NCI-H128 (cell line): ENCODE results near the gene TOMM22.
"Not testable (repeated sequence)": the region's sequence is repeated elsewhere in the genome, so short reads cannot be mapped to it uniquely, and the experiment has no call there.

Experiments
- DNase-seq: peaks from one replicate; lab custom pipeline; 2025; ENCODE audit not compliant: unreplicated experiment; lab: John Stamatoyannopoulos, UW

The TOMM22 gene

DNA sequence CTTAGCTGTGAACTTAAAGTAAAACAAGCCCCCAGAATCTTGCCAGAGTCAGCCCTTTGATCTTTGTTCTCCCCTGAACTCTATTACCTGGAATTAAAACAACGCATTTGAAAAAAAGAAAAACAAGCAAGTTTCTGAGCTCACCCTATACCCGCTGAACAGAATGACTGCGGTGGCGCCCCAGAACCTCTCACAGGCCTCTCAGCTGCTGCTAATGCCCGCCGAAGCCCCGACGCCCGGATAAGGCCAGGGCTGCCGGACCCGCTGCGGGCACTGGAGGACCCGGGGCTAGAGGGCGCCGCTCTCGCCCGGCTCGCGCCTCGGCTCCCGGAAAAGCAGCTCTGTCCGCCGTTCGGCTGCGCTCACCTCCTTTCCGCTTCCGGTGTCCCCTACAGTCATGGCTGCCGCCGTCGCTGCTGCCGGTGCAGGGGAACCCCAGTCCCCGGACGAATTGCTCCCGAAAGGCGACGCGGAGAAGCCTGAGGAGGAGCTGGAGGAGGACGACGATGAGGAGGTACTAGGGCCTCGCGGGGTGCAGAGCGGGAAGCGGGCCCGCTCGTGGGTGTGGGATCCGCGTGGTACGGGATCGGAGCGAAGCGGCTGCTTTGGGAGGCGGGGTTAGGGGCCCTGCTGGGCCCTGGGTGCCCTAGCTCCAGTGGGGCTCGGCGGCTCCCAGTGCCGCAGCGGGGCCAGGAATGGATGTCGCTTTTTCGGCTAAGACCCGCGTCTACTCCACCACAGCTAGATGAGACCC is at the start of gene TOMM22:
Gene TOMM22, plus strand, starts transcription at position 376 of the 754 bp plus-strand sequence. Its CDS starts 22 bp downstream, at position 398.
- peak; percentile 64 for DNase-seq

DNA sequence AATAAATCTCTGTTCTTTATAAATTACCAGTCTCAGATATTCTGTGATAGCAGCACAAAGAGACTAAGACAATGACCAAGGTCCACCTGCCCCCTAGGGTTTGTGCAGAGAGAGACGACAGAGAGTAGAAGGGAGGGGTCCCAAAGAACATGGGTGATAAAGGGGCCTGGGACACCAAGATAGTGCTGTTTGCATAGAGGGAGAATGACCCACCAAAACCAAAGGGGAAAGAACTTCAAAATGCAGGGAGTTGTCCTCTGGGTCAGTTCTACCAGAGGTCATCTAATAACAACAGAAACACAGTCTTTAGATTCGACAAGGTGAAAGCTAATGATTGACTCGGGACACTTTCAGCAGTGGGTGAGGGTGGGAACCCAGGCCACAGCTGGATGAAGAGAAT is 49.2 kb upstream of the TOMM22 start:
- DNase-seq: no peak

DNA sequence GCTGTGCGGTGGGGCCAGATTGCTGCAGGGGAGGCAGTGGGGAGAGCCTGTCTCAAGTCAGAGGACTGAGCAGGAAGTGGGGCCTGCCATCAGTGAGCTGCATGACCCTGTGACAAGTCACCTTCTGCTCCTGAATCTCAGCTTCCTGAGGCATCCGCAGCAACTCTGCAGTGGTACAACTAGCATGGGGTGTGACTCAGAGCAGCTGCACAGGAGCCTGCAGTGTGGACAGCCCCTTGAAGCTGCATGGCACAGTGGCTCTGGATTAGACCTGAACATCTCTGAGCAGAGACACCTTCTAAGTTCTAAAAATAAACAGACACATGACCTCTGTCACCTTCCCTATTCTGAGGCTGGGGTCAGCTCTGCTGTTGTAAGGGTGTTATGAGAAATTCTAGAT is 43.5 kb upstream of the TOMM22 start:
- no peak for DNase-seq

DNA sequence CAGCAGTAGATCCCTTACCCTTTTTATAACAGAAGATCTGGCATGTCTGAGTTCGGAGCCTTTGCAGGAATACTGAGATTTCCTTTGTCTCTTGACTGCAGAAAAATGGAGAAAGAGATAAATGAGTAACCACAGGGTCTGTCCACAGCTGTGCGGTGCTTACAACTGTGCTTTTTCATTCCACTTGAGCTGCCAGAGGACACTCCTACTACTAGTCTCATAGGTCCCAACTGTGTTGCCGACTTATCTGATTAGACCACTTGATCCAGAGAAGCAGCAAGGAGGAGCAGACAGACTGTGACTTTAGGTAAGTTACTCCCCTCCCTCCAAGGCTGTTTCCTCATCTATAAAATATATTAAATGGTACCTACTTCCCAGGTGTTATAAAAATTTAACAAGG is 43.0 kb upstream of the TOMM22 start:
- DNase-seq: no peak

DNA sequence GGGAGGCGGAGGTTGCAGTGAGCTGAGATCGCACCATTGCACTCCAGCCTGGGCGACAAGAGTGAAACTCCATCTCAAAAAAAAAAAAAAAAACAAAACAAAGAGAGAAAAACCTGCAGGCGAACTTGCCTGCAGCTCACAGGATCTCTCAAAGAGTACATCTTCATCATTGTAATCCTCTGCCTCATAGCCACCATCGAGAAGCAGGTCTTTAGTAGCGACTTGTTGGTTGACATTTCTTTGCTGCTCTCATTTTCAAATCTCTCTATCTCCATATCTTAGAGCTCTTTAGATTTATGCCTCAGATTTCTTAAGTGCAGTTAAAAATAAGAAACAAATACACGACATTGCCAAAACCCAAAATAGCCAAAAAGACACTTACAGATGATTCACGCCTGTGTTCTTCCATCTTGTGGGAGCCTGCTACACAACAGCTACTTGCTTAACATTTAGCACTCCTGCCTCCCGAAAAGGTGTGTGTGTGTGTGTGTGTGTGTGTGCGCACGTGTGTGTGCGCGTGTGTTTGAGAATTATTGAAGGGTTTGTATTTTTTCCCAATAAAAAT is 40.2 kb upstream of the TOMM22 start:
- no peak for DNase-seq

DNA sequence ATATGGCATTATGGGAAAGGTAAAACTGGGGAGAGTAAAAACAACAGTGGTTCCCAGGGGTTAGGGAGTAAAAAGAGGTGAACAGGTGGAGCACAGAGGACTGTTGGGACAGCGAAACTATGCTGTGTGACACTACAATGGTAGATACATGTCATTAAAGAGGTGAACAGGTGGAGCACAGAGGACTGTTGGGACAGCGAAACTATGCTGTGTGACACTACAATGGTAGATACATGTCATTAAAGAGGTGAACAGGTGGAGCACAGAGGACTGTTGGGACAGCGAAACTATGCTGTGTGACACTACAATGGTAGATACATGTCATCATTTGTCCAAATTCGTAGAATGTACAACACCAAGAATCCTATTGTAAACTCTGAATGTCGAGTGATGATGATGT is 37.5 kb upstream of the TOMM22 start:
- DNase-seq: not testable (repeated sequence)

DNA sequence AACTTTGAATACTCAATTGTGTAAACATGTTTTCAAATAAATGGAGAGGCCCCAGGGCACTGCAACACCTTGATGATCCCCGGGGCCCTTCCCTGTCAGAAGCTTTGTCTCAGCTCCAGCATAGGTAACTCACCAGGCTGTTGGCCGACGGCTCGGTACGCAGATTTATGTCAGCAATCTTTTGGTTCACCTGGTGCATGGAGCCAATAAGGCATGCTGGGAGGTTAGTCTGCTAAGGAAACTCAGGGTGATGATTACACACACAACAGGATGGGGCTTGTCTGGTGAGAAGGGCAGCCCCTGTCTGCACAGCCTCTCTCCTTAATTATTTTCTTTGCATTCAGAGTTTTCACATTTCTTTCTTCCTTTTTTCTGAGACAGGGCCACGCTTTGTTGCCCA is 36.3 kb upstream of the TOMM22 start:
- no peak for DNase-seq

DNA sequence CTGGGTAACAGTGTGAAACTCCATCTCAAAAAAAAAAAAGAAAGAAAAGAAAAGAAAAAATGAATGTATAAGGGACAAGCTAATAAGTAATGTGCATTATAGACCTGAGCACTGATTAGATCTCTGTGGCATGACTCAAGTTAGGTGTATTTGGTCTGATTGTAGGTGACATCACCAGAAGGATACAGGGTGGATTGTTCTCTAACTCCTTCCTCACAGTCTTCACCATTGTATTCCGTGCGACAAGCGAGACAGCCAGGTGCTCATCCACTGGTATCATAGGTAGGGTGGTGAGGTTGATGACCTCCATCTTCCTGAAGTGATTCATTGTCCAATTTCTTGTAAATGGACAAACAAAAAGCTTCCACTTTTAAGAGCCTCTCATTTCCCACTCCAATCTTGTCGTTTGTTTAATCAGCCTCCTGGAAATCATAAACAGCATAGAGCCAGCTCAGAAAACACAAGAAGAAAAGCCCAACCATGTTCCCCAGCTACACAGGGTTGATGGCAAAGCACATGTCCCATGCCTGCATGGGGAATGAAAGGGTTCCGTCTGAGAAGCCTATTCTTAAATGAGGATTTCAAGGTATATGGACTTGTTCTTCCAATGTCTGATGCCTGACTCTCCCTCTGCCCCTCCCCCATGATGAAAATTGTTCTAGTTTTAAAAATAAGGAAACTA is 31.8 kb upstream of the TOMM22 start:
- no peak for DNase-seq

DNA sequence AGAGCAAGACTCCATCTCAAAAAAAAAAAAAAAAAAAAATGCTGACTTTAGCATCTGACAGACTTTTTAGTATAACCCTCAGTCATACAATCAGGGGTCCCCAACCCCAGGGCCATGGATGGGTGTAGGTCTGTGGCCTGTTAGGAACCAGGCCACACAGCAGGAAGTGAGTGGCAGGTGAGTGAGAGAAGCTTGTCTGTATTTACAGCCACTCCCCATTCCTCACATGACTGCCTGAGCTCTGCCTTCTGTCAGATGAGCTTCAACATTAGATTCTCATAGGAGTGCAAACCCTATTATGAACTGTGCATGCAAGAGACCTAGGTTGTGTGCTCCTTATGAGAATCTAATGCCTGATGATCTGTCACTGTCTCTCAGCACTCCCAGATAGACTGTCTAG is 28.9 kb upstream of the TOMM22 start:
- no peak for DNase-seq

DNA sequence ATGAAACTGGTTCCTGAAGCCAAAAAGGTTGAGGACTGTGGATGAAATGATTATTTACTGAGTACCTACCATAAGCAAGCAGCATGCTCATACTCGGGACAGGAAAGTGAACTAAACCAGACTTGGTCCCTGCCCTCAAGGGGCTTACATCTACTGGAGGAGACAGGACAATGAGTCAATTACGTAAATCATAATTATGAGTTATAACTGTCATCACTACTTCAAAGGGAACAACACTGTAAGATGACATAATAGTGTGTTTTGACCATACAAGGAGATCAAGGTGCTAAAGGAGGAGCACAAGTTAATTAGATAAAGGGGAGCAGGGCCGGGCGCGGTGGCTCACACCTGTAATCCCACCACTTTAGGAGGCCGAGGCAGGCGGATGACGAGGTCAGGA is 28.0 kb upstream of the TOMM22 start:
- DNase-seq: no peak

DNA sequence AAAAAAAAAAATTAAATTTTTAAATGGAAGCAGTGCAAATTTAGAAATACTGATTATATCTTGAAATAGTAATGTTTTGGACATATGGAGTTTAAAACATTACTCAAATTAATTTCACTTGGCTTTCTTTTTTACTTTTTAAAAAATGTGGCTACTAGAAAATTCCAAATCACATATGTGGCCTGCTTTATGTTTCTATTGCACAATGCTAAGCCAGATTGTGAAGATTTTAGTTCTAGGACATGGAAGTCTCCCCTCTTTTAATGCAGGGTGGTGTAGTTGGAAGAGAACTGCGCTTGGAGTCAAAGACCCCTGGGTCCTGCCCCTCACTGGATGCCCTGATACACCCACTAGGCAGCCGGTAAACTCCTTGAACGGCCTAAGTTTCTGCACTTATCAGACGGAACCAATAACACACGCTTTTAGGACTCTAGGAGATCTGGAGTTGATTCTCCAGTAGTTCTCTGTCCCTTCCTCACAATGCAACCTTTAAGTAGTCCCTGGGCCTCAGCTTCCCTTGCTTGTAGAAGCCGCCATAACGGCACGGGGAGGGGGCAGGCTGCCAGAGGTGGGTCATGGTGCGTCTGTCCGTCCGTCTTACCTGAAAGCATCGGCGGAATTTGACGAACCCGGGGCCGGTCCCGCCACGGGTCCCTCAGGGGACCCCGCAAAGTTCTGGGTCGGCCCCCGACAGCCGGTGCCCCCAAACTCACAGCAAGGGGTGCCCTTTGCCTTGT is 26.1 kb upstream of the TOMM22 start:
- no peak for DNase-seq

DNA sequence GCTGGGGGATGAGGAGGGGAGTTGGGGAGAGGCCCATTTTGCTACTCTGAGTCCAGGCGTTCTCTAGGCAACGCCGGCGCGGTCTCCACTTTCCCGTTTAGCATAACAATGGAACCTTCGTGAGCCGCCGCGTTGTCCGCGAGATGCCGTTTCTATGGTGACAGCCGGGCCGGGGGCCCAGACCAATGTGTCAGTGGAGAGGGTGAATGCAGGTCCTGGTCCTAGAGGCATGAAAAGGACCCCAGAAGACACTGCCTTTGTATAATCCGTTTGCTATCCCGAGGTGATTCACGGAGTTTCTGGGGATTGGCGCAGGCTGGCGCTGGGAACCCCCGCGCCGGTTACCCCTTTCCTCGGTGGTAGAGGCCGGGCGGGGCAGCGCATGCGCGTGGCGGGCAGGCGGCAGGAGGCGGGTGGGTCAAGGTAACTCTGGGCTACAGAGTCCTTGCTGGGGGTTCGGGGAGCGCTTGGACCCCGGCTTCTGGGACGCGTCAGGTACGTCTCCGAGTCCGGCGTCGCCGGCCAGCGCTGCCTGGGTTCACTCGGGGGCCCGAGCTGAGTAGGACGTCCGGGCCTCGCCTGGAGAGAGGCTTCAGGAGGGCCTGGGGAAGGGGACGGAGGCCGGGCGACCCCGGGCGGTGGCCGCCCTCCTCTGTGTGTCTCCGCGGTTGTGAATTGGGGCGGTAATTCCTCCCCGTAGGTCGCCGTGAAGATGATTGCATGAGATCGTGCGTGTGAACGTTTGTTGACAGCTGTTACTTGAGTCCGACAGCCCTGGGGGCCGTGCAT is 25.3 kb upstream of the TOMM22 start, which contains the start of the genes CBY1 and FAM227A:
Gene CBY1, plus strand, starts transcription at position 383 of the 789 bp plus-strand sequence. CDS start 11,417 bp downstream, outside the sequence.
Gene FAM227A, minus strand, starts transcription at position 137 of the 789 bp plus-strand sequence. CDS start 6,224 bp downstream, outside the sequence.
- DNase-seq: peak; percentile 74

DNA sequence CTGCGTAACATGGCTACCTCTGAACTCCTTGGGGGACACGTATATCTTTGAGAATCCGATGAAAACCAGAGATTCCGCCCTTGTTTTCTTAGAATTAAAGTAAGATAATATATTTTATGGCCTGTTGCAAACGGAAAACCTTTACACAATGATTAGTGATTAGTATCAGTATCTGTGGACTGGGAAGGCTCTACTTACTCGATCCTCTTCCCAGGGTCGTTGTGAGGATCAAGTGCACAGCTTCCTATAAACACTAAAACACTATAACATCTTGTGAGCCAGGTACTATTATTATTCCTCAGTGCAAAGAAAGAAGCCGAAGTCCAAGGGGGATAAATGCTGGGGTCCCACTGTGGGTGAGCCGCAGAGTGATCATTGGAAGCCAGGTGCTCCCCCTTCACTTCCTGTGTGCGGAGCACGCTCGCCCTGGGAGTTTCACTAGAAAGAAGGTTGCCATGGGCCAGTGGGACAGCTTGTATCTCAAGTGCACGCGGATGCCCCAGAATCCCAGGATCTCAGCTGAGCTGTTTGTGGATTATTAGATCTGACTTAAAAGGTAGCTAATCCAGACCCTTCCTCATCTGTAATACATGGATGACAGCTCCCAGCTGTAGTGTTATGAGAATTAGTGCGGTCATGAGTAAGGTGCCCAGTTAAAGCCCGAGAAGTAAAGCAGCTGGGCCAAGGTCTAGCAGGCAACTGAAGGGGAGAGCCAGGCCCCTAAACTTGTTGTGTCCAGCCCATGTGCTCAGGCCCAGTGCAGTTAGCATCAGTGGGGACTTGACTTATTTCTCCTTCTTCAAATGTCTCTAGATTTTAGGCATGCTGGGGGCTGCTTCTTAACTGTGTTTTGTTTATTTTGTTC is 24.5 kb upstream of the TOMM22 start:
- no peak for DNase-seq

DNA sequence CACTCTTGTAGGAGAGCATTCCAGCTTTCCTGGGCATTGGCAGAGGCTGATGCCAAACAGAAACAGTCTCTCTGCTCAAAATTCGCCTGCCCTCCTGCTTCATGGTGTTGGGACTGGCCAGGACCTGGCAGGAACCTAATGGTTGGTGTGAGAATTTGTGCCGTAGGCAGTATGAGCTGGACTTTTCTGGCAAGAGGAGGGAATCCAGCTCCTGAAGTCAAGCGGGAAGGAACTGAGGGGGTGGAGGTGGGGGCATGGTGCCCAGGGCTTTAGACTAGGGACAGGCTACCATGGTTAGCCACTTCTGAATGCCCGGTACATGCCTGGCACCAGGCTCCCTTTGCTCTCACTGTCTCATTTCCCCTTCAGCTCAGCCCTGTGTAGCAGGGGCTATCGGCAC is 6.9 kb upstream of the TOMM22 start:
- DNase-seq: no peak

DNA sequence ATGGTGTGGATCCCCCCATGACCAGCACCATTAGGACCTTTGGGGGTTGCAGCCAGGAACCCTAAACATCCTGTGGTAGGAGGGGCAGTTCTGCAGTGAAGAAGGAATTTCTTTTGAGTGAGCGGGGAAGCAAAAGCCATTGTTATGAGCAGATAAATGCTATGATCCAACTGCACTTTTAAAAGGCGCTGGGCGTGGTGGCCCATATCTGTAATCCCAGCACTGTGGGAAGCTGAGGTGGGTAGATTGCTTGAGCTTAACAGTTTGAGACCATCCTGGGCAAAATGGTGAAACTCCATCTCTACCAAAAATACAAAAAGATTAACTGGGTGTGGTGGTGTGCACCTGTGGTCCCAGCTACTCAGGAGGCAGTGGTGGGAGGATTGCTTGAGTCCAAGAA is 5.9 kb upstream of the TOMM22 start:
- no peak for DNase-seq

DNA sequence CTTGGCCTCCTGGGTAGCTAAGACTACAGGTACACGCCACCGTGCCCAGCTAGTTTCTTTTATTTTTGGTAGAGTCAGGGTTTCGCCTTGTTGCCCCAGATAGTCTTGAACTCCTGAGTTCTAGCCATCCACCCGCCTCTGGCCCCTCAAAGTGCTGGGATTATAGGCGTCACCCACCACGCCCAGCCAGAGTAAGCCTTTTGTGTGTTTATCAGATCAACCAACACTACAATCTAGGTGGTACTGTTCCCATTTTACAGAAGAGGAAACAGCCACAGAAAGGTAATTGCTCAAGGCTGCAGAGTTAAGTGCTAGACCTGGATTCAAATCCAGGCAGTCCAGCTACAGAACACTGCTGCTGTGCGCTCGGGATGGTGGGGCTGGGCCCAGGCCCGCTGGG is 3.1 kb downstream of the TOMM22 start:
- no peak for DNase-seq

DNA sequence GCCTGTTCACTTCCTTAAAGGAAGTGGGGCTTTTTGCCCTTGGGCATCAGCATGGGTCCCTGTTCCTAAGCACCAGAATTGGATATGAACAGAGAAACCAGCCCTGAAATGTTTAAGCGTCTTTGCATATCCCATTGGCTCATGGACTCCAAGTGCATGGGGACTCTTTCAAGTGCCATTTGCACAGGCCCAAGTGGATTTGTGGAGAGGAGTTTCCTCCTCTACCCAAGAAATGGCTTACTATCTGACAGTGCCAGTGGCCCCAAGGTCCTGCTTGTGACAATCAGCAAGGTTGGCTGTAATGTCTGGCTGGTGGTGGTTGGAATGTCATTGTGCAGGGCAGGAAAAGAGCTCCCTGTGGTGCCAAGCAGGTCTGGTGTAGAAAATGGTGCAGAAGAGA is 4.0 kb downstream of the TOMM22 start:
- DNase-seq: no peak

DNA sequence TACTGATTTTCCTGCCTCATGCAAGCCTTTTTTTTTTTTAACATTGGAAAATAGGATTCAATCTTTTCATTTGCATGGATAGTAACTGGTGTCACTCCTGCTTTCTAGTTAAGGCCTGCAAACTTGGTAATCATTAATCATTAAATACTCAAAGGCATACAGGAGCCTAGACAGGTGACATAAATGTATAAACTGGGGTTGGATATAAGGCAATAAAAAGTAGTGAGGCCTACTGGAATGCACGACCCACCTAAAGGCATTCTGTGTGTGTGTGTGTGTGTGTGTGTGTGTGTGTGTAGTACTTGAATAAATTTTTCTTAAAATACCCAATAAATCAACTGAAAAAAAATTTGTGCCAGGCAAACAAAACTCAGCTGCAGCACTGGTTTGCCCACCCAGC is 7.9 kb downstream of the TOMM22 start:
- DNase-seq: no peak

DNA sequence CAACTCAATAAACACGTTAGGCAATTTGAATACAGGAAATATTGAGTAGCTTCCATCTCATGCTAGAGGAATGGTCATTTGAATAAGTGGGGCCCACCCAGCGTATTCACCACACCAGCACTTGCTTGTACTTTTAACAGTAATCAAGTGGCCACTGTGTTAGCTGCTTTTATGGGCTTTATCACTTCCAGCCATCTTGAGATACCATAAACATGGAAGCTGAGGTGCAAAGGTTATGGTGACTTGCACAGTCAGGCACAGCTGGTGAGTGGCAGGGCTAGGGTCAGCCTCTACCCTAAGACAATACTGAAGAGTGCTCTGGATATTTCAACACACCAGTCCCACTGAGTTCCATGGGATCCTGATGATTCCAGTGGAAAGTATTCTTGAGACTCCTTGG is 12.3 kb downstream of the TOMM22 start:
- DNase-seq: no peak

DNA sequence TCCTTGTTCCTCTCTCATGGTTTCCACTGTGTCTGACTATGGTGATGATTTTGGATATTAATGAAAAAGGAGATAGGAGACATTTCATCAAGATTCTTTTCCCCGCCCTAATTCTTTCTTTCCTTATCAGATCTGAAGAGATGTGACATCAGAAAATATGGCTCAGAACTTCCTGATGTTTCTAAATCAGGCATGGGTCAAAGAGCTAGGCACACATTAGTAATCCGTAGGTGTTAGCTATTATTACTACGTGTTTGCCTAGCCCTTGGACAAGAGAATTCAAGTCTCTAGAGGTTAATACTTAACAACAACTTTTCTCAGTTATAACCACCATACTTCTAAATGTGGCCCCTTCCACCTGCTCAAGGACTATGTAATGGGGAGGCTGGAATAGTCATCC is 13.2 kb downstream of the TOMM22 start:
- no peak for DNase-seq
